ENCODE measurements around the gene KRTAP15-1.

DNA sequence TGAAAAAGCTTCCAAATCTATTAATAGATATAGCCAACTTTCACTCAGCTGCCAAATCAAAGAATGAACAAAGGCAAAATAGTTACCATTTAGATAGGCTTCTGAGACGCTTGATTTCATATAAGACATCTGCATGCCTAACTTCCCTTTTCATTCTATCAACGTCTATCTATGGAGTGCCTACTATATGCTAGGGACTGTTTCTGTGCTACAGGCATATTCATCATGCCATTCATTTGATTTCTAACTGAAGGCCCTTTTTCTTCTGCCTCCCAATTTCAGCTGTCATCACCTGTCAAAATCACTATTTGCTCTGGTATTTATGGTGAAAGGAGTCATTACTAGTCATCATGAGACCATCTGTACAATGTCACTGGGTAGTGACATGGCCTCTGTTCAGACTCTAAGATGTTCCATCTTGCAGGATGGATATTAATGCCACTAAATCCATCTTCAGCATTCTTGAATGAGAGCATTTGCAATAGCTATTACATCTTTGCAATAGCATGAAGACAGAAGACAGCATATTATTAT lies 48.5 kb upstream of the KRTAP15-1 start:
- TF ChIP-seq, protein P1, sequence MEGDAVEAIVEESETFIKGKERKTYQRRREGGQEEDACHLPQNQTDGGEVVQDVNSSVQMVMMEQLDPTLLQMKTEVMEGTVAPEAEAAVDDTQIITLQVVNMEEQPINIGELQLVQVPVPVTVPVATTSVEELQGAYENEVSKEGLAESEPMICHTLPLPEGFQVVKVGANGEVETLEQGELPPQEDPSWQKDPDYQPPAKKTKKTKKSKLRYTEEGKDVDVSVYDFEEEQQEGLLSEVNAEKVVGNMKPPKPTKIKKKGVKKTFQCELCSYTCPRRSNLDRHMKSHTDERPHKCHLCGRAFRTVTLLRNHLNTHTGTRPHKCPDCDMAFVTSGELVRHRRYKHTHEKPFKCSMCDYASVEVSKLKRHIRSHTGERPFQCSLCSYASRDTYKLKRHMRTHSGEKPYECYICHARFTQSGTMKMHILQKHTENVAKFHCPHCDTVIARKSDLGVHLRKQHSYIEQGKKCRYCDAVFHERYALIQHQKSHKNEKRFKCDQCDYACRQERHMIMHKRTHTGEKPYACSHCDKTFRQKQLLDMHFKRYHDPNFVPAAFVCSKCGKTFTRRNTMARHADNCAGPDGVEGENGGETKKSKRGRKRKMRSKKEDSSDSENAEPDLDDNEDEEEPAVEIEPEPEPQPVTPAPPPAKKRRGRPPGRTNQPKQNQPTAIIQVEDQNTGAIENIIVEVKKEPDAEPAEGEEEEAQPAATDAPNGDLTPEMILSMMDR (IDR thresholded peaks at IDR 0.05) = no peak
- TF ChIP-seq POLR2A (IDR thresholded peaks at IDR 0.05) = no peak
- TF ChIP-seq POLR2AphosphoS5 (IDR thresholded peaks at IDR 0.05) = no peak

Measured in breast epithelium (tissue), 3 donors.